ENCODE results near the gene HNRNPA1. TPM values are rescaled to one million over a fixed set of nuclear protein-coding genes. Genes with fewer than 3 reads are reported as not detected.

The HNRNPA1 gene
- total RNA-seq, 1 donor from 2014 or later = 467 TPM

DNA sequence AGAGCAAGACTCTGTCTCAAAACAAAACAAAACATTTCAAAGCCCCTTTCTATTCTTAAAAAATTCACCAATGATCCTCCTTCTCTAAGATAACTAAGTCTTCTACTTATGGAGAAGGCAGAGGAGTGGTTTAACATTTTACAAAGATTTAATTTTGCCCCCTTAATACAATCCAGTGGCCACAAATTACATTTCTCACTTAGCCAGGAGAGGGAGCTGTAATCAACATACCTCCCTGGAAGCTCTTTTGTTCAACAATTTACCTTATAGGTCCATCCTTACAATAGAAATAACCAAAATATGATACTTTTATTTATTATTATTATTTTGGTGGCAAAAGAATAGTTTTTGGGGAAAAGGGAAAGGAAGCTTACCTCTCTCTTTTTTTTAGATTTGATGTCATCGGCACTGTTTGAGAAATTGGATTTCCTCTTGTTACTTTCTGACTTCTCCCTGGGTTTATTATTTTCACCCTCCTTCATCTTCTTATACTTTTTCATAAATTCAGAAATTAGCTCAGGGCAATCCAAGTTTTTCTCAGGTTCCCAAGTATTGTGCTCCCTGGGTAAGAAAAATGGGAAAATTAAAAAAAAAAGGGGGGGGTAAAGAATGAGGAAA lies 28.8 kb upstream of the HNRNPA1 start:
- no peaks in the 10 kb centered on the region for H3K27me3 ChIP-seq (ENCODE audit: control insufficient read depth in 3 of 3, insufficient read depth in 3 of 3, low read length in 3 of 3)
- H3K9me3 ChIP-seq (ENCODE audit: control insufficient read depth in 3 of 3, low read length in 3 of 3) = no peaks in the 10 kb centered on the region
- peaks cover 0 to 7% (median 7%) of the 10 kb centered on the region in 3 donors for H3K4me1 ChIP-seq (ENCODE audit: control insufficient read depth in 3 of 3, insufficient read depth in 3 of 3, low read length in 3 of 3)
- peaks cover 7 to 18% (median 10%) of the 10 kb centered on the region in 3 donors for H3K36me3 ChIP-seq (ENCODE audit: control insufficient read depth in 3 of 3, insufficient read depth in 3 of 3, low read length in 3 of 3)
- no peak overlapping the region for H3K27ac ChIP-seq (ENCODE audit: low read depth, low read length)
- H3K4me3 ChIP-seq (ENCODE audit: low read length in 3 of 3) = no peak overlapping the region
- H3K9ac ChIP-seq (ENCODE audit: low read depth in 1 of 3, low read length in 3 of 3) = no peak overlapping the region

GRCh38 chr12:54253240-54253639 lies 27.3 kb upstream of the HNRNPA1 start:
- H3K27ac ChIP-seq (ENCODE audit: low read depth, low read length) = no peak overlapping the region
- peaks cover 0 to 7% (median 7%) of the 10 kb centered on the region in 3 donors for H3K4me1 ChIP-seq (ENCODE audit: control insufficient read depth in 3 of 3, insufficient read depth in 3 of 3, low read length in 3 of 3)
- peaks cover 9 to 20% (median 15%) of the 10 kb centered on the region in 3 donors for H3K36me3 ChIP-seq (ENCODE audit: control insufficient read depth in 3 of 3, insufficient read depth in 3 of 3, low read length in 3 of 3)
- H3K4me3 ChIP-seq (ENCODE audit: low read length in 3 of 3) = no peak overlapping the region
- no peaks in the 10 kb centered on the region for H3K9me3 ChIP-seq (ENCODE audit: control insufficient read depth in 3 of 3, low read length in 3 of 3)
- no peak overlapping the region for H3K9ac ChIP-seq (ENCODE audit: low read depth in 1 of 3, low read length in 3 of 3)
- H3K27me3 ChIP-seq (ENCODE audit: control insufficient read depth in 3 of 3, insufficient read depth in 3 of 3, low read length in 3 of 3) = no peaks in the 10 kb centered on the region

DNA sequence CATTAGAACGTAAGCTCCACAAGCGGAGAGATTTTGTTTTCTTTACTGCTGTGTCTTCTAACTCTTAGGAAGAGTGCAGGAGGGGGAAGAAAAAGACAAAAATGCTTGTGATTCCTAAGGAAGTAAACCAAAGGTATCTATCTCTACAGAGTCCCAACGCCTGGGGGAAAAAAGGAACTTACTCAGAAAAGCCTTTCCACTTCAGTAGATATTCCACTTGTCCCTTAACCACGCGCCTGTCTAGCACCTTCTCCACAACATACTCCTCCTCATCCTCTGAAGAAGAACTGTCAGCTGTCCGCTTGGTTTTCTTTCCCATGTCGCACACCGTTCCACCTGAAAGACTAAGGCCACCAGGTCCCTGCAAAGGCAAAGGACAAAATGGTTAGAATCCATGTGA lies 23.2 kb upstream of the HNRNPA1 start:
- H3K36me3 ChIP-seq (ENCODE audit: control insufficient read depth in 3 of 3, insufficient read depth in 3 of 3, low read length in 3 of 3) = peaks cover 9 to 20% (median 15%) of the 10 kb centered on the region in 3 donors
- H3K9ac ChIP-seq (ENCODE audit: low read depth in 1 of 3, low read length in 3 of 3) = no peak overlapping the region
- peaks cover 15 to 21% (median 17%) of the 10 kb centered on the region in 3 donors for H3K4me1 ChIP-seq (ENCODE audit: control insufficient read depth in 3 of 3, insufficient read depth in 3 of 3, low read length in 3 of 3)
- no peak overlapping the region for H3K27ac ChIP-seq (ENCODE audit: low read depth, low read length)
- no peaks in the 10 kb centered on the region for H3K9me3 ChIP-seq (ENCODE audit: control insufficient read depth in 3 of 3, low read length in 3 of 3)
- no peak overlapping the region for H3K4me3 ChIP-seq (ENCODE audit: low read length in 3 of 3)
- H3K27me3 ChIP-seq (ENCODE audit: control insufficient read depth in 3 of 3, insufficient read depth in 3 of 3, low read length in 3 of 3) = no peaks in the 10 kb centered on the region

GRCh38 chr12:54258201-54258681 lies 22.3 kb upstream of the HNRNPA1 start:
- Histone ChIP-seq H3K4me1 (ENCODE audit: control insufficient read depth in 3 of 3, insufficient read depth in 3 of 3, low read length in 3 of 3) (peaks cover 19 to 27% (median 20%) of the 10 kb centered on the region in 3 donors), H3K27me3 (ENCODE audit: control insufficient read depth in 3 of 3, insufficient read depth in 3 of 3, low read length in 3 of 3) (no peaks in the 10 kb centered on the region), H3K4me3 (ENCODE audit: low read length in 3 of 3) (no peak overlapping the region), H3K9ac (ENCODE audit: low read depth in 1 of 3, low read length in 3 of 3) (no peak overlapping the region), H3K27ac (ENCODE audit: low read depth, low read length) (no peak overlapping the region), H3K9me3 (ENCODE audit: control insufficient read depth in 3 of 3, low read length in 3 of 3) (no peaks in the 10 kb centered on the region), H3K36me3 (ENCODE audit: control insufficient read depth in 3 of 3, insufficient read depth in 3 of 3, low read length in 3 of 3) (peaks cover 9 to 20% (median 15%) of the 10 kb centered on the region in 3 donors)

GRCh38 chr12:54259194-54260011 lies 21.1 kb upstream of the HNRNPA1 start:
- H3K27me3 ChIP-seq (ENCODE audit: control insufficient read depth in 3 of 3, insufficient read depth in 3 of 3, low read length in 3 of 3) = no peaks in the 10 kb centered on the region
- H3K4me1 ChIP-seq (ENCODE audit: control insufficient read depth in 3 of 3, insufficient read depth in 3 of 3, low read length in 3 of 3) = peaks cover 19 to 27% (median 20%) of the 10 kb centered on the region in 3 donors
- H3K9me3 ChIP-seq (ENCODE audit: control insufficient read depth in 3 of 3, low read length in 3 of 3) = no peaks in the 10 kb centered on the region
- peaks cover 9 to 20% (median 15%) of the 10 kb centered on the region in 3 donors for H3K36me3 ChIP-seq (ENCODE audit: control insufficient read depth in 3 of 3, insufficient read depth in 3 of 3, low read length in 3 of 3)
- H3K9ac ChIP-seq (ENCODE audit: low read depth in 1 of 3, low read length in 3 of 3) = peak overlapping the region; percentile 51 to 65 (median 59)
- H3K27ac ChIP-seq (ENCODE audit: low read depth, low read length) = peak overlapping the region; percentile 32
- H3K4me3 ChIP-seq (ENCODE audit: low read length in 3 of 3) = peak overlapping the region; percentile 17 to 60 (median 28)

DNA sequence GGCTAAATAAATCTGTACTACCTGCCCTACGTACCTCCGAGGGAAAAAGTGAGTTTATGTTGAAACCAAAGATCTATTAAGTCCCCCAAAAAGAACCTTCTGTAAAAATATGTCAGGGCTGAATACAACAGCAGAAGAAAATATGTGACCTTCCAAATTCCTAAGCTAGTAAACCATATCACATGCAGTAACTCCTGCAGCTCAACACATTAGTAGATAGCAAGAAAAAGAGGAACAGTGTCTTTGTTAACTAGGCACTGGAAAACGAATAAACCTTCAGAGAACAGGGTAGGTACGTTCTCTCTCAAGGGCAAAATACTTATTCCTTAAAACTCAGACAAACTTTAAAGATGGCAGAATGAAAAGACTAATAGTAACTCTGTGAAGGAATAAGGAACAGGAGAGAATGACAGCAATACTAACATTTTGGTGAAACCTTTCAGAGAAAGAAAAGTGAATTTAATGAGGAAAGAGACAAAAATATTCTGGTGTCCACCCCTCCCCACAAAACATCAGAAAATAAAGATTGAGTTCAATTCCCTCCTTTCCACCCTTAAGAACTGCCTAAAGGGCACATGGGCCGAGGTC lies 18.6 kb upstream of the HNRNPA1 start:
- H3K27ac ChIP-seq (ENCODE audit: low read depth, low read length) = no peak overlapping the region
- peaks cover 19 to 27% (median 20%) of the 10 kb centered on the region in 3 donors for H3K4me1 ChIP-seq (ENCODE audit: control insufficient read depth in 3 of 3, insufficient read depth in 3 of 3, low read length in 3 of 3)
- no peak overlapping the region for H3K9ac ChIP-seq (ENCODE audit: low read depth in 1 of 3, low read length in 3 of 3)

DNA sequence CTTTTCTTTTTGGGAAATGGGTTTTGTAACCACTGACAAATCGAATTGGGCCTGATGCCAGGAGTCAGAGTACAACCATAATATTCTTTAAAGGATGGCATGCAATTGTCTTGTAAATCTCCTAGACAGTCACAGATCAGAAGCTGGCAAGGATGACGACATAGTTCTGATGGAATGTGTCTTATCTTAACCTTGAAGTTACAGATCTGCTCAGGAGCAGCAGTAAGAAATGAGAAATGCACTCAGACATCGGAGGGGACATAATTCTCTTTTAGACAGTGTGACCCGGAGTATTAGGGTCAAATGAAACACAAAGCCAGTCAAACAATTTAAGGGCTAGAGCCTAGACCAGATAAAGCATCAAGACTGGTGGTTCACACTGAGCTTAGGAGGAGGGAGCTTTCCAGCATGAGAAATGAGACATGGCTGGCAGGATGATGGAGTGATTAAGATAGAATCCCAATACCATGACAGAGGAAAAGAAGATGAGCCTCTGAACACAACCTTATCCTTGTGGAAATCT lies 18.1 kb upstream of the HNRNPA1 start:
- H3K27ac ChIP-seq (ENCODE audit: low read depth, low read length) = no peak overlapping the region
- peaks cover 19 to 27% (median 20%) of the 10 kb centered on the region in 3 donors for H3K4me1 ChIP-seq (ENCODE audit: control insufficient read depth in 3 of 3, insufficient read depth in 3 of 3, low read length in 3 of 3)
- H3K9ac ChIP-seq (ENCODE audit: low read depth in 1 of 3, low read length in 3 of 3) = peak overlapping the region in 1 of 3 donors; percentile 6

More for the DNA sequence above, 18.6 kb upstream of the HNRNPA1 start:
- H3K9me3 ChIP-seq (ENCODE audit: control insufficient read depth in 3 of 3, low read length in 3 of 3) = no peaks in the 10 kb centered on the region
- peaks cover 3 to 6% (median 5%) of the 10 kb centered on the region in 3 donors for H3K36me3 ChIP-seq (ENCODE audit: control insufficient read depth in 3 of 3, insufficient read depth in 3 of 3, low read length in 3 of 3)
- H3K27me3 ChIP-seq (ENCODE audit: control insufficient read depth in 3 of 3, insufficient read depth in 3 of 3, low read length in 3 of 3) = no peaks in the 10 kb centered on the region
- no peak overlapping the region for H3K4me3 ChIP-seq (ENCODE audit: low read length in 3 of 3)

GRCh38 chr12:54265364-54265812 lies 15.1 kb upstream of the HNRNPA1 start:
- Histone ChIP-seq H3K36me3 (ENCODE audit: control insufficient read depth in 3 of 3, insufficient read depth in 3 of 3, low read length in 3 of 3) (no peaks in the 10 kb centered on the region), H3K4me3 (ENCODE audit: low read length in 3 of 3) (no peak overlapping the region), H3K27ac (ENCODE audit: low read depth, low read length) (no peak overlapping the region), H3K9me3 (ENCODE audit: control insufficient read depth in 3 of 3, low read length in 3 of 3) (no peaks in the 10 kb centered on the region), H3K4me1 (ENCODE audit: control insufficient read depth in 3 of 3, insufficient read depth in 3 of 3, low read length in 3 of 3) (peaks cover 9 to 15% (median 11%) of the 10 kb centered on the region in 3 donors), H3K27me3 (ENCODE audit: control insufficient read depth in 3 of 3, insufficient read depth in 3 of 3, low read length in 3 of 3) (no peaks in the 10 kb centered on the region), H3K9ac (ENCODE audit: low read depth in 1 of 3, low read length in 3 of 3) (no peak overlapping the region)

More for the DNA sequence above, 18.1 kb upstream of the HNRNPA1 start:
- peak overlapping the region in 1 of 3 donors; percentile 33 for H3K4me3 ChIP-seq (ENCODE audit: low read length in 3 of 3)
- H3K9me3 ChIP-seq (ENCODE audit: control insufficient read depth in 3 of 3, low read length in 3 of 3) = no peaks in the 10 kb centered on the region
- peaks cover 0 to under 1% (median 0%) of the 10 kb centered on the region in 3 donors for H3K36me3 ChIP-seq (ENCODE audit: control insufficient read depth in 3 of 3, insufficient read depth in 3 of 3, low read length in 3 of 3)
- H3K27me3 ChIP-seq (ENCODE audit: control insufficient read depth in 3 of 3, insufficient read depth in 3 of 3, low read length in 3 of 3) = no peaks in the 10 kb centered on the region

- Histone ChIP-seq H3K4me3 (ENCODE audit: low read length in 3 of 3) (no peak overlapping the region), H3K27me3 (ENCODE audit: control insufficient read depth in 3 of 3, insufficient read depth in 3 of 3, low read length in 3 of 3) (no peaks in the 10 kb centered on the region), H3K4me1 (ENCODE audit: control insufficient read depth in 3 of 3, insufficient read depth in 3 of 3, low read length in 3 of 3) (peaks cover 7 to 10% (median 9%) of the 10 kb centered on the region in 3 donors), H3K9ac (ENCODE audit: low read depth in 1 of 3, low read length in 3 of 3) (no peak overlapping the region), H3K27ac (ENCODE audit: low read depth, low read length) (no peak overlapping the region), H3K9me3 (ENCODE audit: control insufficient read depth in 3 of 3, low read length in 3 of 3) (no peaks in the 10 kb centered on the region), H3K36me3 (ENCODE audit: control insufficient read depth in 3 of 3, insufficient read depth in 3 of 3, low read length in 3 of 3) (no peaks in the 10 kb centered on the region)
These were observed 13.7 kb upstream of the HNRNPA1 start for GRCh38 chr12:54266852-54267251.
